GM12892 (cell line): ENCODE data around the gene IFI35.
"Not testable (repeated sequence)": the region's sequence is repeated elsewhere in the genome, so short reads cannot be mapped to it uniquely, and the experiment has no call there.

Experiments used
- POLR2A ChIP-seq: IDR thresholded peaks from 2 replicates; pipeline ENCODE4 v1.6.1; 2011; ENCODE audit warnings: low read depth, low read length, control low read depth
- POLR2AphosphoS5 ChIP-seq: IDR thresholded peaks from 2 replicates; pipeline ENCODE4 v1.6.1; 2011; ENCODE audit warnings: low read depth, low read length, control low read depth
- TAF1 ChIP-seq: IDR thresholded peaks from 2 replicates; pipeline ENCODE4 v1.6.1; 2011; ENCODE audit warnings: low read depth, mild to moderate bottlenecking, control low read depth, low read length, borderline replicate concordance

DNA sequence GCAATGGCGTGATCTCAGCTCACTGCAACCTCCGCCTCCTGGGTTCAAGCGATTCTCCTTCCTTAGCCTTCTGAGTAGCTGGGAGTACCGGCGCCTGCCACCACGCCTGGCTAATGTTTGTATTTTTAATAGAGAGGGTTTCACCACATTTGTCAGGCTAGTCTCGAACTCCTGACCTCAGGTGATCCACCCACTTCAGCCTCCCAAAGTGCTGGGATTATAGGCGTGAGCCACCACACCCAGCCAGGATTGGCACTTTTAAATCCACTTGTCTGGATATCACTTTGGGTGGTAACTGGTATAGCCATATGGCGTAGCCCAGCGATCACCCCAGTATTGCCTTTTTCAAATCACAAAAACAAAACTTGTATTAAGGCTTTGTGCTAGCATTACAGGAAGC is 12.7 kb upstream of the IFI35 start:
- TF ChIP-seq POLR2A, POLR2AphosphoS5, TAF1: not testable (repeated sequence)
